H1 (cell line): ENCODE results near the gene GRIK4. TPM values are rescaled to one million over a fixed set of nuclear protein-coding genes. Genes with fewer than 3 reads are reported as not detected.

Experiments used
- BRCA1 ChIP-seq: IDR thresholded peaks from 2 replicates; pipeline ENCODE4 v1.6.1; 2012; ENCODE audit warnings: low read depth, low read length, improper control_type of control experiment
- GABPA ChIP-seq: IDR thresholded peaks from 2 replicates; pipeline ENCODE4 v1.6.1; 2011; ENCODE audit warnings: mild to moderate bottlenecking, low read length, moderate library complexity, borderline replicate concordance; ENCODE audit not compliant: insufficient read depth
- TCF12 ChIP-seq: IDR thresholded peaks from 2 replicates; pipeline ENCODE4 v1.6.1; 2011; ENCODE audit warnings: low read depth, mild to moderate bottlenecking, low read length
- polyA plus RNA-seq, 7 experiments: library from polyadenylated mRNA; depleted of rRNA in 3 of 7; stranded (reverse) in 5 of 7; unstranded in 2 of 7; fragments of >200 nt in 5 of 7; fragments of 200-250 nt in 2 of 7; gene quantifications; 1 replicate in 5 of 7; 2 replicates in 1 of 7; 4 replicates in 1 of 7; pipeline versions ENCODE4 v1.2.1 to v1.2.3, GENCODE V29; 2011 to 2013; ENCODE audit warnings: missing spikeins in 2 of 7, mixed read lengths in 2 of 7
- total RNA-seq: library from RNA; stranded (reverse); fragmentation: NEBNext Ultra II Directional; extraction: Animal tissue kit (Norgen Biotek cat#: 25700); gene quantifications from 2 replicates; pipeline ENCODE4 v1.2.1, GENCODE V29; 2021

Gene GRIK4
- total and polyA plus RNA-seq, 2 of the 8 experiments (the other 6 are each of a cell fraction or from before 2014, with no cell fraction given): 1.2 to 2.9 TPM

DNA sequence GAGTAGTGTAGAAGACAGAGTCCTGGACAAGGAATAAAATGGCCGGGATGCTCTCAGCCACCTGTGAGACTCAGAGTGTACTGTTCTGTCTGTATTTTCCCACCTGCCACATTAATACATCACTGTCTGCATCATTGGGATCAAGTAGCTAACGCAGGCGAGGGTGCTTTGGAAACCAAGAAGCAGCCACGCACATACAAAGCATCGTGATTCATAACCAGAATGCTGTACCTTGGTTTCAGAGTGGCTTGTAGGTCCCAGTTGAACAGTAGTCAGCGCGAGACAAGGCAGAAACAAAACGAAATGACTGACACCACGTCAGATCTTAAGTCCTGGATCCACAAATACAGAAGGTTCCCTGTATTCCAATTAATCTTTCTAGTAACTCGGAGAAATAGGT is 198.3 kb downstream of the GRIK4 start (continued):
- TF ChIP-seq GABPA (no peak), BRCA1 (no peak), TCF12 (no peak)
